IPS-18a (cell line): Measurements from ENCODE around the gene XYLB.

Experiments
- H3K27ac ChIP-seq: one replicate; pipeline ENCODE4 v1.5.1; 2013; ENCODE audit warnings: low read length
- H3K27me3 ChIP-seq: one replicate; pipeline ENCODE4 v1.6.1; 2013; ENCODE audit warnings: mild to moderate bottlenecking, low read length; ENCODE audit not compliant: control insufficient read depth, insufficient read depth
- H3K36me3 ChIP-seq: one replicate; pipeline ENCODE4 v1.6.1; 2013; ENCODE audit warnings: low read depth, low read length; ENCODE audit not compliant: control insufficient read depth
- H3K4me1 ChIP-seq: one replicate; pipeline ENCODE4 v1.6.1; 2013; ENCODE audit warnings: low read depth, low read length; ENCODE audit not compliant: control insufficient read depth
- H3K4me3 ChIP-seq: one replicate; pipeline ENCODE4 v1.5.1; 2013; ENCODE audit warnings: low read length
- H3K9ac ChIP-seq: one replicate; pipeline ENCODE4 v1.6.1; 2013; ENCODE audit warnings: mild to moderate bottlenecking, low read length, moderate library complexity
- H3K9me3 ChIP-seq: one replicate; pipeline ENCODE4 v1.6.1; 2013; ENCODE audit warnings: low read depth, low read length; ENCODE audit not compliant: control insufficient read depth

The XYLB gene

DNA sequence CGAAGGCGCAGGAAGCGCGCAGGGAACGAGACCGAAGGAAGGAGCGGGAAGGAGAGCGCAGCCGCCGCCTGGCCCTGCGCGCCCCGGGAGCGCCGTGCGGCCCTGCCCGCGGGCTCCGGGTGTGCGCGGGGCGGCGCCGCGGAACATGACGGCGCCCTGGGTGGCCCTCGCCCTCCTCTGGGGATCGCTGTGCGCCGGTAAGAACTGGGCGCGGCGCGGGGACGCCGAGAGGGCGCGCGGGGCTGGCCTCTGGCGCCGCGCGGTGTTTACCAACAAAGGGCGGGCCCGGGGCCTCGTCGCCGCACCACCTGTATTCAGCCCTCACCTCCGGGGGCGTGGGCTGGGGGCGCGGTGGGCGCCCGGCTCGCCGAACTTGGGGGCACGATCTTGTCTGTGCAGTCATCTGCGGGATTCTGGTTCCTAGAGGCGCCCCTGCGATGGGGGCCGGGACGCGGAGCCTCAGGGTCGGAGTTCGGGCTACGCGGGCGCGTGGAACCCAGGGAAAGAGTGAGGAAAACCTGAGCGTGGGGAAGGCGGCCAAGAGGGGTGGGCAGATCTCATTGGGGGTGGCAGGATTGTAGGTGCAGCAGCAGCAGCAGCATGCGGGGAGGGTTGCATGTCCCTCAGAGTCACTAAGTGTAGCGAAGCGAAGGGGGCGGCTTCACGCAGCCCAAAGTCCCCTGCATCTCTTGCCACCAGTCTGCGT lies 107.7 kb downstream of the XYLB start:
- peak overlapping the region; percentile 100 for H3K9ac ChIP-seq
- peaks cover 20% of the 10 kb centered on the region for H3K4me1 ChIP-seq
- no peaks in the 10 kb centered on the region for H3K27me3 ChIP-seq
- peak overlapping the region; percentile 93 for H3K27ac ChIP-seq
- no peaks in the 10 kb centered on the region for H3K36me3 ChIP-seq
- peak overlapping the region; percentile 90 for H3K4me3 ChIP-seq
- no peaks in the 10 kb centered on the region for H3K9me3 ChIP-seq

DNA sequence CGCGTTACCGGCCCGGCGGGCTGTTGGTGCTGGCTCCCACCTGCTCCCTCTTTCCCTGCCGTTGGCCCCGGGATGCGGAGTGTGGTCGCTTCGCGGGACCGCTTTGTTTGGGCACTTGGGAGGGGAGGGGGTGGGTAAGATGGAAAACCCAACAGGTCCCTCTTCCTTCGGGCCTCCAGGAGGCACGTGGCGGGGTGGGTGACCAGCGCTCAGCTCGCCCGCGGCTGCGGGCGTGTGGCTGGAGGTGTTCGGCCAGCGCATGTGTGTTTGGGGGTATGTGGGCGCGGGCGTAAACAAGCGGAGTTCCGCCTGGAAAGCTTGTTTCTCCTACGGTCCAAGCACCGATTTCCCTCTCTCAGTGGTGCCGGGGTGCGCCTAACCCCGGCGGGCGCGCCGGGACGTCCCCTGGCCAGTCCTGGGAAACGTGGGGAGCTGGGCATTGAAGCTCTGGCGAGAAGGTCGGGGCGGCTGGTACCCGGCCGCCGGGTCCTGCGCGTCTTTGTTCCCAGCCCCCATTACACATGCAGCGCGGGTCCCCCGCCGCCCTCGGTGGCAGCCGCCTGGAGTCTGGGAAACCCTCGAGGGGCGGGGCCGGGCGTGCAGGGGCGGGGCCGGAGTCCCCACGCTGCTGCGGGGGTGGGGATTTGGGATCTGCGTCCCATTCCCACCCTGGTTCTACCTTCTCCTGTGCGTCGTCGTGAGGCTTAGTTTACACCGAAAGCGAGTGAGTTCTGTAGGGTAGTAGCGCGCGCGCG lies 108.5 kb downstream of the XYLB start:
- Histone ChIP-seq H3K4me1 (peaks cover 20% of the 10 kb centered on the region), H3K9ac (peak overlapping the region; percentile 100), H3K4me3 (peak overlapping the region; percentile 90), H3K27ac (peak overlapping the region; percentile 93), H3K9me3 (no peaks in the 10 kb centered on the region), H3K36me3 (no peaks in the 10 kb centered on the region), H3K27me3 (no peaks in the 10 kb centered on the region)

DNA sequence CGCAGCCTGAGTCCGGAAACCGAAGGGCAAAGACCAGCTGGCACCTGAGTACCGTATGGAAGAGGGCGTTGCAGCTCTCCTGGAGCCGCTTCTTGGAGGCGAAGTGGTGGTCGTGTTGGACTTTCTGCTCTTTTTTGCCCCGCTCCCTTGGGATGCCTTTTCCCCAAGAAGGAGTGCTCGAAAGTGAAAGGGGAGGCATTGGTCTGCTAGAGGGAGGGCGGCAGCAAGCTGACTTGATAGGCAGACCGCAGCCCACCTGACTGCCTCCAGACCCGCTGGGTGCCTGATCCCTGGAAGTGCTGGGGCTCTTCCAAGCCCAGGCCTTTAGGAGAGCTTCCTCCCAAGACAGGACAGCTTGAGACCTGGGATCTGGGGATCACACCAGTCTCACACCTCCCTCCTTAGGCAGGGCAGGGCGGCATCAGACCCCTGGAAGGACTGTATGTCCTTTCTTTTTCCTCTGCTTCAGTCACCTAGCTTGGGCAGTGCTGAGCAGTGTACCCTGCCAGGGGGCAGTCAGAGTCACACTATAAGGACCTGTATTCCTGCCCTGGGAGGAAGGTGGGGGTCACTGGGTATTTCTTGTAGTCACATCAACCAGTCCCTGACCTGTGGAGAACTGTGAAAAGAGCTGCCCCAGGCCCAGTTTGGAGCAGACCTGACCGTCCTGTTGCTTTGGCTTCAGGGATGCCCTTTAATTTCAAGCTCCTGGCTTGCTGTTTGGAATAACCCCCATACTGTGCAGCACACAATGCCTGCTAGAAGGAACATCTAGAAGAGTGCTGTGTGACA lies 109.2 kb downstream of the XYLB start:
- Histone ChIP-seq H3K27me3 (no peaks in the 10 kb centered on the region), H3K36me3 (no peaks in the 10 kb centered on the region), H3K27ac (peak overlapping the region; percentile 71), H3K4me3 (peak overlapping the region; percentile 90), H3K9me3 (no peaks in the 10 kb centered on the region), H3K4me1 (peaks cover 20% of the 10 kb centered on the region), H3K9ac (peak overlapping the region; percentile 100)

DNA sequence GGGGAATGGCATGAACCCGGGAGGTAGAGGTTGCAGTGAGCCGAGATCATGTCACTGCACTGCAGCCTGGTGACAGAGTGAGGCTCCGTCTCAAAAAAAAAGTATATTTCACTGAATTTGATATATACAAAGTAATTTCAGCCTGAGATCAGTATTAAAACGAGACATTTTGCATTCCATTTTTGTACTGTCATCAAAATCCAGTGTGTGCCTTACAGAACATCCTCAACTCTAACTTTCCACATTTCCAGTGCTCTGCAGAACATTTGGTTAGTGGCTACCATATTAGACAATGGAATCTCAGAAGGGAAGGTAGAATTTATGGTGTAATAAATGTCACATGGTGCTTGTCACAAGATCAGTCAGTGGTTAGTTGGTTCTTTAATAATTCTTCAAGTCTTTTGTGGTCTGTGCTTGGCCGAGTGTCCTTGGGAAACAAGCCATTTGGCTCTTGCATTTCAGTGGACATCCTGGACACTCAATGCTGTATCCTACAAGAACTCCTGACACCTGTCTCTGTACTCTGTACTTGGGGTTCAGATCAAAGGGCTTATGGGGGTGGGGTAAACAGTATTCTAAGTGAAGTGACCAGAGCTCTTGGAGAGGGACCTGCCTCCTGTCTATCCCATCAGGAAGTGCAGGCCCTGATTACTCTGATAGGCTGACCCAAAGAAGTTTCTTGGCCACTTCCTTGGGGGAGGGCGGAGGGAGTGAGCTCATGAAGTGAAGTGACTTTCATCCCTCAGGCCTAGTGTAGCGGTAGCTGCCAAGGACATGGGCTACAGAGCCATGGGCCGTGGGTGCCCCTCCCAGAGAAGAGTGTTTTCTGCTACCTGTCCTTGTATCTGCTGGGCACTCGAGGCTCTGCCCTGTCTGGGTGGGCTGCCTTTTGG lies 110.8 kb downstream of the XYLB start:
- H3K9ac ChIP-seq, result no peak overlapping the region

DNA sequence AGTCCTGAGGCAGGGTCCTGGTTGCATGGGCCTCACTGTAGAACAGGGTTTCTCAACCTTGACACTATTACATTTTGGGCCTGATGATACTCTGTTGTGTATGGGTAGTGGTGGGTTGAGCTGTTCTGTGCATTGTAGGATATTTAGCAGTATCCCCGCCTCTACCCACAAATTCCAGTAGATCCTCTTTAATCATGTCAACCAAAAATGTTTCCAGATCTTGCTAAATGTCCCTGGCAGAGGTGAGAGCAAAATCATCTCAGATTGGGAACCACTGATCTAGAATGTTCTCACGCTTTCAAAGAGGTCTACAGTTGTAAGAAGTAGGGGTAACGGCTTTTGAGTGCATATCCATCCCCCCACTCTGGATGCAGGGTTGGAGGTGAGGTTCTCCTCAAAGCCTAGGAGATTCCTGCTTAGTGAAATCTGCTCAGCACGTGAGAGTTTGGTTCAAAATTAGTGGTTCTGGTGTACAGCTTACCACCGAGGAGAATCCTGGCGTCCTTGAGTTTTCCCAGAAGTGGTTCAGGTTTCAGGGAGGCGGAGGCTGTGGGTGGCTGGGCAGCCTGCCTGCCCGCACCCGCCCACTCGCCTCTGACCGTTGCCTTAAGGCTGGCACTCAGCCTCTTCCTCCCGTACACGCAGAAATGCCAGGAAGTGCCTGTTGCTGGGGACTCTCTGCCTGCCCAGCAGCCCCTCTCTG lies 112.4 kb downstream of the XYLB start:
- no peak overlapping the region for H3K4me3 ChIP-seq
- H3K36me3 ChIP-seq, result no peaks in the 10 kb centered on the region
- H3K27me3 ChIP-seq, result no peaks in the 10 kb centered on the region
- H3K9ac ChIP-seq, result no peak overlapping the region
- no peaks in the 10 kb centered on the region for H3K9me3 ChIP-seq
- peaks cover 15% of the 10 kb centered on the region for H3K4me1 ChIP-seq
- H3K27ac ChIP-seq, result no peak overlapping the region

More for the DNA sequence above, 110.8 kb downstream of the XYLB start:
- H3K9me3 ChIP-seq, result no peaks in the 10 kb centered on the region
- H3K27ac ChIP-seq, result no peak overlapping the region
- no peak overlapping the region for H3K4me3 ChIP-seq
- H3K36me3 ChIP-seq, result no peaks in the 10 kb centered on the region
- H3K4me1 ChIP-seq, result peaks cover 20% of the 10 kb centered on the region
- H3K27me3 ChIP-seq, result no peaks in the 10 kb centered on the region

DNA sequence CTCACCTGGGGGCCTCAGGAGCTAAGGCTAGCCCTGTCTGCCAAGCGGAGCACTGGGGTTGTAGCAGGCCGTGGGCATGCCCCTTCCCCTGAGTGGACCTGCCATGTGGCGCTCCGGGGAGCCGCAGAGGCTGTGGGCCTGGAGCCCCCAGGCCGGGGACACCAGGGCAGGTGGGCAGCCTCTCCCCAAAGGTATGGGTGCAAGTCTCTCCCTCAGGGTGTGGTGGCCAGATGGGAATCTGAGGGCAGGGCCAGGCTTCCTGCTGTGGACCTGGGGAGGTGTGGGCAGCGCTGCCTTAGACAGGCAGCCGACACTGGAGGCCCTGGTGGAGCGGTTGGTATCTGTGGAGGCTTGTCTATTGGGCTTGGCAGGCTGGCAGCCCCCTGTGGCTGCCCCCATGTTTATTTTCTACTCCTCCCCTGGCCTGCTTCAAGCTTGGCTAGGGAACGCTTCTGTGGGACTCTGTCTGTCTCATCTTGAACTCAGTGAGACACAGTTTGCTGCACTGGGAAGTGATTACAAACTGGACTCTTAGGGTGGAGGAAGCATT lies 113.0 kb downstream of the XYLB start:
- no peak overlapping the region for H3K27ac ChIP-seq
- peaks cover 15% of the 10 kb centered on the region for H3K4me1 ChIP-seq
- no peak overlapping the region for H3K4me3 ChIP-seq
- H3K36me3 ChIP-seq, result no peaks in the 10 kb centered on the region
- H3K27me3 ChIP-seq, result no peaks in the 10 kb centered on the region
- no peak overlapping the region for H3K9ac ChIP-seq
- H3K9me3 ChIP-seq, result no peaks in the 10 kb centered on the region

DNA sequence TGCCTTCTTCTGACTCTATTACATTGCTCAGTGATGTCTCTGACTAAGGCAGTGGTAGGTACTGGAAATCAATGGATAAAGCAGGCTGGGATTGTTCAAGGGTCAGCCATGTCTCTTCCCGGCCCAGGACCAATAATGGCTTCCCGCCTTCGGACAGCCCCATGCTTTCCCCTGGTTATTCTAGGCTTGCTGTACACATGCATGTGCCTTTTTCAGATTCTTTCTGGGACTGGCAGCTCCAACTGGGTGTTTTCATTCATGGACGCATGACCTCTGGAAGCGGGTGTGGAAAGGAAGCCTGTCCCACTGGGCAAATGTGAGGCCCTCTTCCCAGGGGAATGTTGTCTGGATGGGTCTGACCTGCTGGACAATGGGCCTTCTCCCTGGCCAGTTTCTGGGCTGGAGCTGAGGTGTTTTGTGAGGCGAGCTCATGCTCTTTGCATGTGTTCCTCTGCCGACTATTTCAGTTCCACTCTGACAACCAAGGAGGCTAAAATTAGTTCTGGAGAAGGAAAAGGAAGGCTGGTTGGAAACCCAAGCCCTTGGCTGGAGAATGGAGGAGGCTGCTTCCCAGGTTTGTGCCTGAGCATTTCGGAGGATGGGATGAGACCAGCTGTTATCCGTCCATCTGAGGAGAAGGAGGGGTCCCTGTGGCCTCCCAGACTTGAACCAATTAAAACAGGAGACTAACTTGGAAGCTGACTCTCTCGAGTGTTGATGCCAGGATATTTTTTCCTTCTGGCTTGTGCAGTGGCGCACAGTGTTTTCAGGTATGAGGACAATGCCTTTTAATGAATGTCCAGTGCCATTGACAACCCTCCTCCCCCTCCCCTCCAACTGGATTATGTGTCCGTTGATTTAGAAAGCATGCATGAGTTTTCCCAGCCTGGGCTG lies 114.0 kb downstream of the XYLB start:
- H3K4me3 ChIP-seq, result no peak overlapping the region
- no peak overlapping the region for H3K9ac ChIP-seq
- H3K36me3 ChIP-seq, result no peaks in the 10 kb centered on the region
- H3K27ac ChIP-seq, result no peak overlapping the region
- peaks cover 15% of the 10 kb centered on the region for H3K4me1 ChIP-seq
- no peaks in the 10 kb centered on the region for H3K9me3 ChIP-seq
- no peaks in the 10 kb centered on the region for H3K27me3 ChIP-seq
